Parathyroid adenoma (tissue), 2 donors: ENCODE measurements around the gene ABLIM1.

ENCODE experiments used
- H2AFZ ChIP-seq: fragments of 300-600 bp; sonication (generic); one replicate; pipeline ENCODE4 v1.7.0; 2017; ENCODE audit warnings: antibody characterized with exemption, mild to moderate bottlenecking
- H3K27ac ChIP-seq: fragments of 300-600 bp; sonication (generic); one replicate; pipeline ENCODE4 v1.7.0; 2017
- H3K27me3 ChIP-seq: fragments of 300-600 bp; sonication (generic); one replicate; pipeline ENCODE4 v1.7.0; 2017; ENCODE audit warnings: low read length; ENCODE audit not compliant: control insufficient read depth, insufficient read depth
- H3K36me3 ChIP-seq: fragments of 300-600 bp; sonication (generic); one replicate; pipeline ENCODE4 v1.7.0; 2017; ENCODE audit warnings: low read length; ENCODE audit not compliant: control insufficient read depth, insufficient read depth
- H3K4me1 ChIP-seq: fragments of 300-600 bp; sonication (generic); one replicate; pipeline ENCODE4 v1.7.0; 2017; ENCODE audit warnings: control low read depth
- H3K4me2 ChIP-seq: fragments of 300-600 bp; sonication (generic); one replicate; pipeline ENCODE4 v1.7.0; 2017; ENCODE audit warnings: low read length
- H3K4me3 ChIP-seq: fragments of 300-600 bp; sonication (generic); one replicate; pipeline ENCODE4 v1.7.0; 2017; ENCODE audit warnings: low read depth, low read length
- H3K79me2 ChIP-seq: fragments of 300-600 bp; sonication (generic); one replicate; pipeline ENCODE4 v1.7.0; 2017; ENCODE audit warnings: control low read depth
- H3K9ac ChIP-seq: fragments of 300-600 bp; sonication (generic); one replicate; pipeline ENCODE4 v1.7.0; 2017; ENCODE audit warnings: mild to moderate bottlenecking
- H3K9me3 ChIP-seq: fragments of 300-600 bp; sonication (generic); one replicate; pipeline ENCODE4 v1.7.0; 2017; ENCODE audit warnings: low read length; ENCODE audit not compliant: control insufficient read depth
- CTCF ChIP-seq: fragments of 300-600 bp; sonication (generic); IDR thresholded peaks from one replicate; pipeline ENCODE4 v1.7.0; 2017; ENCODE audit warnings: antibody characterized with exemption, mild to moderate bottlenecking
- donor health status: primary hyperparathyroidism.

Gene ABLIM1

GRCh38 chr10:114384601-114385000 is 273.5 kb downstream of the ABLIM1 start:
- peak overlapping the region; percentile 91 for H3K27ac ChIP-seq
- peaks cover 88% of the 10 kb centered on the region for H3K4me1 ChIP-seq
- no peak overlapping the region for H3K4me3 ChIP-seq
- H3K9ac ChIP-seq = no peak overlapping the region
- H3K9me3 ChIP-seq = no peaks in the 10 kb centered on the region
- no peak overlapping the region for H2AFZ ChIP-seq
- no peak overlapping the region for H3K4me2 ChIP-seq
- H3K27me3 ChIP-seq = no peaks in the 10 kb centered on the region
- peaks cover 73% of the 10 kb centered on the region for H3K79me2 ChIP-seq
- no peak for TF ChIP-seq CTCF
- H3K36me3 ChIP-seq = no peaks in the 10 kb centered on the region

GRCh38 chr10:114384181-114384580 is 273.9 kb downstream of the ABLIM1 start:
- H3K4me1 ChIP-seq = peaks cover 88% of the 10 kb centered on the region
- H2AFZ ChIP-seq = no peak overlapping the region
- peaks cover 72% of the 10 kb centered on the region for H3K79me2 ChIP-seq
- no peak for TF ChIP-seq CTCF
- no peak overlapping the region for H3K9ac ChIP-seq
- peak overlapping the region; percentile 91 for H3K27ac ChIP-seq
- H3K36me3 ChIP-seq = no peaks in the 10 kb centered on the region
- no peaks in the 10 kb centered on the region for H3K9me3 ChIP-seq
- H3K4me3 ChIP-seq = no peak overlapping the region
- H3K4me2 ChIP-seq = no peak overlapping the region
- H3K27me3 ChIP-seq = no peaks in the 10 kb centered on the region
